Measurements from ENCODE around the gene LRP8.
"Not testable (repeated sequence)": the region's sequence is repeated elsewhere in the genome, so short reads cannot be mapped to it uniquely, and the experiment has no call there.

Gene LRP8

DNA sequence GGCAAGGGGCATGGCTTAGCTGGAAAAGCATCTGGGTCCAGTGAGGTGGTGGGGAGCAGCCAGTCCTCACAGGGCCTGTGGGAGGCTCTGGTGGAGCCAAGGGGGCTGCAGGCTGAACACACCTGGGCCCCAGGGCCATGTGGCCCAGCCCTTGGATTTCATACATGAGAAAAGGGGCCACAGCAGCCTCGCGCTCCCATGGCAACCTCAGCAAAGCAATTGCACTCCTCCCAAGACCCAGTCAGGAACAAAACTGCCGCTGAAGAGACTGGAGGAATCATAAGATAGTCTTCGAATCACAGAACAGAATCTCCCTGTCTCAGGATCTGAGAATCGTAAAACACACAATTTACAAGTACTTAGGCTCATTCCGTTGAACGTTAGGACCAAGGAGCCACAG is 24.6 kb downstream of the LRP8 start:
- no peak for DNase-seq

DNA sequence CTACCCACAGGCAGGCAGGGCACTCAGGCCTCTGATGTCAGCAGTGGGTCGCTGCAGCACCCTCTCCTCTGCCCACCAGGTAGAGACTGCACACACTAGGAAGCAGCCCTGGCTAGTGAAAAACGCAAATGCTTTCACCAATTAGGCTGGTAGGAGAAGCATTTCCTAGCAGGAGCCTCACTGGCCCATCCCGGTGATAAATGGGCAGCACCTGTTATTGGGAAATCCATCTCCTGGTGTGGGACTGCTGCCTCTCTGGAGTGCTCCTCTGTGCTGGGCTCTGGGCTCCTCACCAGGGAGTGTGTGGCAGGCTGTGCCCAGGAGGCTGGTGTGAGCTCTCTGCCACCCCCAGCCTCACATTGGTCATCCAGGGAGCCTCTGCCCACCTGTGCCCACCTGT is 28.6 kb downstream of the LRP8 start:
- DNase-seq: no peak

DNA sequence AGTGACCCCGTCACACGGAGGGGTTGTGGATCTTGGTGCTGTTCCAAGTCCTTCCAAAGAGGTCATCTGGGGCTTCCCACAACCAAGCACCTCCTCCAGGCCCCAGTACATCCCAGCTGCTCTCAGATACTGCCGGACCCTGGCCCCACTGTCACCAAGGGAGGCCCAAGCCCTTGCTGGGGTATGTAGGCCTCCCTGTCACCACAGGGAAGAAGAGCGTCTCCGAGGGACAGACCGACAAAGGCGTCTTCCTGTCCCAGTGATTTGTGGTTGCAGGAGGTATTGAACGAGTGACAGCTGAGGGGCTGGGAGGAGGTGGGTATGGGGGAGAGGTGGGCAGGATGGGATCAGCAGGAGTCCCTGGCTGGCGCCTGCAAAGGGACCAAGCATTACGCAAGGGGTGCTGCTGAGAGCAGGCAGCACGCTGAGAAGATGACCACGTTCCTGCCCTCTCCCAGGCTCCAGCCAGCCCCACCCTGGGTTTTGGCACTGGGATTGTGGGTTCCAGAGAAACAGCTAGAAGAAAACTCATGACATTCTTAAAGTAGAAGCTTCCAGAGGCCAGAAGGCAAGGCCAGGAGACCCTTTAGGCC is 29.7 kb downstream of the LRP8 start:
- DNase-seq: no peak

DNA sequence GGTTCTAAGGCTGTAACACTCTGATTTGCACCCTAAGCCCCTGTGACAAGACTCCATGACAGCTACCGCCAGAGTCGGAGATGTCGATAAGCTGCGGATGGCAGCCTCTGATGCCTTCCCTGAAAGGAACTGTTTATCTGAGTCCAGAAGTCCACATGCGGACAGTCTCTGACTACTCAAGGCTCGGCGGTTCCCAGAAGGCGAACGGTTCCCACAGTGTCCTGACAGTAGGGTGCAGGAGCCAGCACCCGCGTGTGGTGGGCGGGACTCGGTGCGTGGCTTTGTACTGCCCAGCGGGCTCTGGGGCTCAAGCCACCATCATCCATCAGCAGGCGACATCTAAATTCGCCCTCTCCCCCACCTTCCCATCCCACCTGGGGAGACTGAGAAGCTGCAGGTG is 30.7 kb downstream of the LRP8 start:
- no peak for DNase-seq

DNA sequence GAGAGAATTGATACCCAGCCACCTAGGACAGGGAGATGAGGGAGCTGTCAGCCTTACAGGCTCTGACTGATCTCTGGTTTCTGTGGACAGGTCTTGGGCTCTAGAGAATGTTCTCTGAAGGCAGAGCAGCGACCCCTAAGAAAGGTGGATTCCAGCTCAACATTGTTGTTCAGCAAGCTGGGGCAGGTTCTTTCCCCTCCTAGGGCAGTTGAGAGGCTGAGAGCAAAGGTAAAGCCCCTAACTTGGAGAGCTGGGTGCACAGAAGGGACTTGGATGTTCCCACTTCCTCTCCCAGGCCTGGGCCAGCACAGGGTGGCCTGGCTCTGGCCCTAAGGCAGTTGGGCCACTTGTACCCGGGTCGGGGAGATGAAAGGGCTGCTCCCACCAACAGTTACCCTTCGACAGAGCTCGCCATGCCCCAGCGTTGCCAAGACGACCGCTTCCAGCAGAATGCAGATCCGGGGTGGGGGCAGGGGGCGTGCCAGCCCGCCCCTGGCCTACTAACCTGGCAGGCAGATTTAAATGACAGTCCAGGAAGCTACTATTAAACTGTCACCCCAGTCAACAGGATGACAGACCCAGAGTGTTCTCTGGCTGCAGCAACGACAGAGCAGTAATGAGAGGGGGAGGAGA is 31.6 kb downstream of the LRP8 start:
- DNase-seq: no peak

DNA sequence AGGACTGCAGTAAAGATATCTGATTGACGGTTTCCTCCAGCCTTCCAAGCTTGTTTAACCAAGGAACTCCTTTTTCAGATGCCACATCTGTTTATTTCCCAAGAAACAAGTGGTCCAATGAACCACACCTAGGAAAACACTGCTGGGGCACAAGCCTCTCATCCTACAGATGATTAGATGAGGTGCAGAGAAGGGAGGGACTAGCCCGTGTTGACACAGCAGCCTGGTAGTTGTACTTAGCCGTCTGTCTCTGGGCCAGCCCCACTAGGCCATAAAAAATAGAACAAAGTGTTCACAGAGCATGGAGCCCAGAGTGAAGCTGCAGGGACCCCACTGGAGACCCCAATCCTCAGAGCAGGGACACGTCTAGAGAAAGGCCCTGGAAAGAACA is 32.1 kb downstream of the LRP8 start:
- no peak for DNase-seq

DNA sequence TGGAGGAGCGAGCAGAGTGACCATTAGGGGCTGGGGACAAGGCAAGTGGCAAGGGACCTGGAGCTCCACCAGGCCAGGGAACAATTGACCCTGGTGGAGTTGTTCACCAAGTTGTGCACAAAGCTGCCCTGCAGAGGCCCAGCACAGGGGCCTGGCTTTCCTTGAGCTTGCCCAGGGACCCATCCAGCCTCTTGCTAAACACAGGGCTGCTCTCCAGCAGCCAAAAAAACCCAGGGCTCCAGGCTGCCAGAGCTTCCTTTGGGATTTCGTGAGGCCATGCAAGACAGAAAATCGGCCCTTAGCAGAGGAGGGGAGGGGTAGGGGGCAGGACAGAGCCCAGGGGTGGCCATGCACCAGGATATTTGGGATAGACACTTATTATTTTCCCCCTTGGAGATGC is 32.6 kb downstream of the LRP8 start:
- DNase-seq: no peak

DNA sequence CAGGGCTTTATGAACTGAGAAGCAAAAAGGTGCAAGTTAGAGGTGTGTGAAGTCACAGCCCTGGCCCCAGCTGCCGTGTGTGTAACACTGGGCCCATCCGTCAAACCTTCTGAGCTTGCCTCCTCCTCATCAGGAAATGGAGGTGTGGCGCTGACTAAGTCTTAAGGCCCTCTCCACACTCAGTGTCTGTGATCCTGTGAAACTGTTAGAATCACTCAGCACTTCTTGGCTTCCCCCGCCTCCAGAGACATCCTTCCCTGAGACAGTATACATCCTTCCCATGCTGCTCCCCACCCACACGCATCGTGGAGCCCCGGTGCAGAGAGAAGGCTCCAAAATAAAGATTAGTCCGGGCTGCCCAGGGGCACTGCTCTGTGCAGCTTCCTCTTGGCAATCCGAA is 33.3 kb downstream of the LRP8 start:
- DNase-seq: peak; percentile 55

DNA sequence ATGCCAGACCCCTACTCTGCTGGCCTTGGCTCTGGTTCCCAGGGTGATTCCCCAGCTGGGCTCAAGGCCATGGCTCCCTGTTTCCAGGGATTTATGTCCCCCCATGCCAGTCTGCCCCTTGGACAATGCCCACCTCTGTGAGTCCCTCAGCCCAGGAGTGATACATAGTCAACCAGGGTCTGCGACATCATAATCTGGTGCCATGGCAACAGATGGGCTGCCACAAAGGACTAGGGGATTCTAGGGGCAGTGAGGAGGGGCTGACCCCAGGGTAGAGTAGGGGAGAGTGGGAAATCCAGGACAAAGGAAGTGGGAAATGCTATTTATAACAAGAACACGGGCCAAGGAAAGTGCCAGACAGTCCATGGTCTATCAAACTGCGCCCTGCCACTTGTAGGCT is 33.8 kb downstream of the LRP8 start:
- DNase-seq: no peak

DNA sequence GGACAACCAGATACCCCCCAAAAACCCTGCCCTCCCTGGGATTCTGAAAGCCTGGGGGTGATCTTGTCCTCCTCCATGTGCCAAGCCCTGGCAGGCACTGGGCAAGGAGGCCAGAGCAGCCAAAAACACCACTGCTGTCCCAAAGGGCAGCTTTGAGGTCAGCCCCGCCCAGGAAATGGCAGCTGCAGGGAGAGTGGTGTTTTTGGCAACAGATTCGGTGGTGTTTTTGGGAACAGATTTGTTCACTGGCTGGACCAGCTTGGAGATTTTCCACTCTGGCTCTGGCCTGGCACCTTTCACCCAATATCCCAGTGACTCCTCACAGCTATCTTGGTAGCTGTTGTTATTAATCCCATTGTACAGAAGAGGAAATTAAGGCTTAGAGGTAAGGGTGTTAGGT is 34.7 kb downstream of the LRP8 start:
- no peak for DNase-seq

- no peak for DNase-seq
Measured at GRCh38 chr1:53292690-53293089, 35.2 kb downstream of the LRP8 start.

- no peak for DNase-seq
Measured at GRCh38 chr1:53291574-53291973, 36.3 kb downstream of the LRP8 start.

DNA sequence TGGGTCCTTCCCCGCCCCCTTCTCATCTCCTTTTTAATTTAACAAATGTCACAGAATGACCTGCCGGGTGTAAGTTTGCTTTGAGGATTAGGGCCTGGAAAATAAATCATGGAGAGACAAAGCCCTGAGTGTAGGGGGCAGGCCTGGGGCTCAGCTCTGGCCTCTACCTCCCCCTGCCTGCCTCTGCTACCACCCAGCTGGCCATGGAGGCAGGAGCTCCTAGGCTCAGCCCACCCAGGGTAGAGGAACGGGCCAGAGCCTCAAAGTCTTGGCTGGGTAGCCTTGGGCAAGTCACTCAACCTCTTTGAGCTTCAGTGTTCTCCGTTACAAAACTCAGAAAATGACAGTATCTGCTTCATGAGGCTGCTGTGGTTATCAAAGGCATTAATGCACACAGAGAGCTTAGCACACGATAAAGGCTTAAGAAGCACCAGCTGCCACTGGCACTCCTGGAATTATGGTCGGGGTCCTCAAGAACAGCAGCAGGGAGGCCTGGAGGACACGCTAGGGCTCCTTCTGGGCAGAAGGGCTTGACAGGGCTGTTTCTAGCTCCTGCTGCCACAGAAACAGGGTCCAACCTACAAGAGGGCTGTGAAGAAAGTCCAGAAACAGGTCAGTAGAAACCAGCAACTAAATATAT is 39.0 kb downstream of the LRP8 start:
- no peak for DNase-seq

- no peak for DNase-seq
Measured at GRCh38 chr1:53288002-53288789, 39.7 kb downstream of the LRP8 start.

DNA sequence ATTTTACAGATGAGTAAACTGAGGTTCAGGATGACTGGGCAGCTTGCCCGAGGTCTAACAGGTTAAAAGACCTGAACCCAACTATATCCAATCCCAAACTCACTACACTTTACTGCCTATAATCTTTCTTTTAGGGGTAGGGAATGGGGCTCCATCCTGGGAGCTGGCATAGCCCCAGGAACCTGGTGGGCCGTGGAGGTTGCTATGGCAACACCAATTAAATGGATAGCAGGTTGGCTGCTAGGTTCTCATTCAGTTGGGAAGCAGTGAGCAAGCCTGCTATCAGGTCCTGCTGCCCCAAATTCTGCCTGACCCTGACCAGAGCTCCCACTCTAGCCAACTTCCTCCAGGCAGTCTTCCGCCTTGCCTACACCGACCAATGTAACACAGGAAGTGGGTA is 40.9 kb downstream of the LRP8 start:
- DNase-seq: no peak

- DNase-seq: no peak
Measured at GRCh38 chr1:53285969-53286760, 41.7 kb downstream of the LRP8 start.

GRCh38 chr1:53285546-53285945 is 42.3 kb downstream of the LRP8 start:
- no peak for DNase-seq

DNA sequence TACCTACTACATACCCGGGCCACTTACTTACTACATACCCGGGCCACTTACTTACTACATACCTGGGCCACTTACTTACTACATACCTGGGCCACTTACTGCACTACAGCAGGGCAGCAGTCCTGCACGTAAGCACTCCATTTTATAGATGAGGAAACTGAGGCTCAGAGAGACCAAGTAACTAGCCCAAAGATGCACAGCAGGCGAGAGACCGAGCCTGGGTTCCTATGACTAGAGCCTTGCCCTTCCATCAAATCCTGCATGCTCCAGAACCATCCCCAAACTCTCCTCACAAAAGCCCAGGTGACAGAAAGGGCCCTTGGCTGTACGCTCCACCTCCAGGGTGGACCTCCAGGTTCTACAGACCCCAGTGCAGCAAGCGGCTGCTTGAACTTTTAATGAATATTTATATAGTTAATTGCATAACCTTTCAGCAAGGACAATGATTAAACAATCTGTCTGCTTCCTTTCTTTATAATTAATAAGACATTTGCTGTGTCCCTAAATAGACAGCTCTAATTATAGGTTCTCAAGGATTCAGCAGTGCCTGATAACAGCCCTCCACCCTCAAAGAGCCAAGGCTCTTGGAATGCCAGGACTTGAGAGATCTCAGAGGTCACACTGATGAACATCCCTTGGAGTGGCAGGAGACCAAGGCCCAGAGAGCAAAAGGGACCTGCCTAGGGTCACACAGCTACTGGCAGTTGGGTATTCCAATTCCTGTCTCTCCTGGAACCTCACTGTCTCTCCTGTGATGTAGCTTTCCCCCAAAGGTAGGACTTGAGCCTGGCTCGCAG is 43.4 kb downstream of the LRP8 start:
- DNase-seq: no peak

DNA sequence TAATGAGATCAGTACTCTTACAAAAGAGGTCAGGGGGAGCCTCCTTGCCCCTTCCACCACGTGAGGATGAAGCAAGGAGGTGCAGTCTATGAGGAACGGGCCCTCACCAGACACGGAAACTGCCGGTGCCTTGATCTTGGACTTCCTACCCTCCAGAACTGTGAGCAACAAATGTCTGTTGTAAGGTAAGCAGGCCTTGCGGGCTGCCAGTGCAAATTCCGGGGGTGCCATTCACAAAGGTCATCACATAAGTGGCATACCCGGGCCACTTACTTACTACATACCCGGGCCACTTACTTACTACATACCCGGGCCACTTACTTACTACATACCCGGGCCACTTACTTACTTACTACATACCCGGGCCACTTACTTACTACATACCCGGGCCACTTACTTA is 44.7 kb downstream of the LRP8 start:
- DNase-seq: not testable (repeated sequence)

GRCh38 chr1:53281133-53281532 is 46.7 kb downstream of the LRP8 start:
- DNase-seq: no peak

DNA sequence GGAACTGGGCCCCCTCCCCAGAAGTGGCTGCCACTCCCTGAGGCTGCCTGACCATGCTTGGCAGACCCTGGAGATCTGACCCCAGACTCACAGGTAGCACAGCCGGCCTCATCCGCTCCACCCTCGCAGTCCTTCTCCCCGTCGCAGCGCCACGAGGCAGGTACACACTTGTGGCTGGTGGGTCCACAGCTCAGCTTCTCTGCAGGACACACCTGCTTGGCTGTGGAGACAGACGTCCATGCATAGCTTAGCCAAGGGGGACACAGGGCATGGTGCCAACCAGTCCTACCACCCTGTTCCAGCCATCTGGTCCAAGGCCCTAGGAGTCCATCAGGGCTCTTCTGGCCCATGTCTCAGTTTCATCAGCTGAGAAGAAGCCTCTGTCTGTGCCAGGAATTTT is 47.4 kb downstream of the LRP8 start:
- no peak for DNase-seq

All from fibroblast of upper back skin (primary cell).